Bronchial epithelial cell (primary cell): Measurements from ENCODE around the gene ADAMTS14. TPM values are rescaled to one million over a fixed set of nuclear protein-coding genes. Genes with fewer than 3 reads are reported as not detected.

Experiments used
- DNase-seq: peaks from one replicate; pipeline ENCODE4 v3.0.0-alpha.2; 2010; ENCODE audit warnings: low read depth
- FAIRE-seq: peaks from 2 replicates; lab custom pipeline; 2011; peaks lifted over from hg19 to GRCh38; lab: Jason Lieb, UNC
- H3K27me3 ChIP-seq: 2 replicates; pipeline ENCODE4 v1.5.1; 2011; ENCODE audit warnings: low read length; ENCODE audit not compliant: control insufficient read depth, insufficient read depth
- H3K36me3 ChIP-seq: 2 replicates; pipeline ENCODE4 v1.5.1; 2011; ENCODE audit warnings: low read length; ENCODE audit not compliant: control insufficient read depth, insufficient read depth
- H3K4me3 ChIP-seq: 2 replicates; pipeline ENCODE4 v1.5.1; 2011; ENCODE audit warnings: mild to moderate bottlenecking, low read depth, low read length, control low read depth
- total RNA-seq: library from RNA; depleted of rRNA; stranded (reverse); fragments of >200 nt; gene quantifications from 2 replicates; pipeline ENCODE4 v1.2.1, GENCODE V29; 2014
- TF ChIP-seq, protein P1 (sequence below): IDR thresholded peaks from 2 replicates; pipeline ENCODE4 v1.5.1; 2011; ENCODE audit warnings: mild to moderate bottlenecking, moderate library complexity, low read length, control low read depth, inconsistent platforms; ENCODE audit not compliant: insufficient read depth, severe bottlenecking

ADAMTS14 gene
- total RNA-seq, 1 donor from 2014 or later, result 0.26 TPM

DNA sequence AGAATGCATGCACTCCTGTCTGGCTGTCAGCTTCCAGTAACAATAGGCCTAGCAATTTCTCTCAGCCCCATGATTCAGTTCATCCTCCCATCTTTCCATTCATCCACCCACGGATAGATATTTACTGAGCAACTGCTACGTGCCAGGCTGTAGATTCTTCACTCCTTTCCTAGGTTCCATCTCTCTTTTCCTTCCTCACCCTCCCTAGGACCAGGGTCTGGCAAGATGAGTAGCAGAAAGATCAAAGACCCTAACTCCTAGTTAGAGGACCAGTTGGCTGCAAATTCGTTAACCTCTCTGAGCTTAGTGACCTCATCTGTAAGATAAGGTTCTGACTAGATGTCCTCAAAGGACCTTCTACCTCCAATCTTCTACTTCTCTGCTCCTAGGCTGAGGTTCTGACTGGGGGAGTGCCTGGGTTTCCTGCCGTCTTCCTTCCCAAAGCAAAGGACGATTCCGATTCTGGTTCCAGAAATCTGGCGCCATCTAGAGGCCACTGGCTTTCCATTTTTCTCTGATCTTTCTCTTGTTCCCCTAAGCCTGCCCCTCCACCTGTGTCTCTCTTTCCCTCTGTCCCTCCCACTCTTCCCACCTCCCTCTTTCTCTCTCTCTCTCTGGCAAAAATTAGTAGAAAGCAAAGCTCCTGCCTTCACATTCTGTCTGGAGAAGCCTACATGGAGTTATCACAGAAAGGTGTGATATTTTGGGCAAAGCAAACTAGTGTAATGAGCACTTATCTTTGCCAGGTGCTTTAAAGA, 86.6 kb downstream of the ADAMTS14 start:
- Histone ChIP-seq H3K4me3 (no peak overlapping the region), H3K36me3 (no peaks in the 10 kb centered on the region), H3K27me3 (peaks cover 5% of the 10 kb centered on the region)
- TF ChIP-seq, protein P1, sequence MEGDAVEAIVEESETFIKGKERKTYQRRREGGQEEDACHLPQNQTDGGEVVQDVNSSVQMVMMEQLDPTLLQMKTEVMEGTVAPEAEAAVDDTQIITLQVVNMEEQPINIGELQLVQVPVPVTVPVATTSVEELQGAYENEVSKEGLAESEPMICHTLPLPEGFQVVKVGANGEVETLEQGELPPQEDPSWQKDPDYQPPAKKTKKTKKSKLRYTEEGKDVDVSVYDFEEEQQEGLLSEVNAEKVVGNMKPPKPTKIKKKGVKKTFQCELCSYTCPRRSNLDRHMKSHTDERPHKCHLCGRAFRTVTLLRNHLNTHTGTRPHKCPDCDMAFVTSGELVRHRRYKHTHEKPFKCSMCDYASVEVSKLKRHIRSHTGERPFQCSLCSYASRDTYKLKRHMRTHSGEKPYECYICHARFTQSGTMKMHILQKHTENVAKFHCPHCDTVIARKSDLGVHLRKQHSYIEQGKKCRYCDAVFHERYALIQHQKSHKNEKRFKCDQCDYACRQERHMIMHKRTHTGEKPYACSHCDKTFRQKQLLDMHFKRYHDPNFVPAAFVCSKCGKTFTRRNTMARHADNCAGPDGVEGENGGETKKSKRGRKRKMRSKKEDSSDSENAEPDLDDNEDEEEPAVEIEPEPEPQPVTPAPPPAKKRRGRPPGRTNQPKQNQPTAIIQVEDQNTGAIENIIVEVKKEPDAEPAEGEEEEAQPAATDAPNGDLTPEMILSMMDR, result peak; percentile 86
- FAIRE-seq, result peak; percentile 81
- DNase-seq, result peak; percentile 54

DNA sequence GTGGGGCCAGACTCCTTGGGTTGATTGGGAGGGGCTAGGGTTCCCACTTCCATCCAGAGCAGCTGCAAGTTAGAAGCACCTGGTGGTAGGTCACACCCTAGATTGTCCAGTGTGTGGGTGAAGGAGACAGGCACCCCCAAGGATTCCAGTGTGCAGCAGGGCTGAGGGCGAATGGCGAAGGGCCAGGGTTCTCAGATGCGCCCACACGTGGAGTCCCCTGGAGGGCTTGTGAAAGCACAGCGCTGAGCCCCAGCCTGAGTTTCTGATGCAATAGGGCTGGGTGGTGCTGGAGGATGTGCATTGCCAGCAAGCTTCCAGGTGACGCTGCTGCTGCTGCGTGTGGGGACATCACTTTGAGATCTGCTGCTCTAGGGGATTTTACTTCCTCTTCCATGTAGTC, 87.5 kb downstream of the ADAMTS14 start:
- DNase-seq (no peak), FAIRE-seq (no peak)
- Histone ChIP-seq H3K4me3 (no peak overlapping the region), H3K27me3 (peaks cover 5% of the 10 kb centered on the region), H3K36me3 (no peaks in the 10 kb centered on the region)
- TF ChIP-seq, protein P1, result no peak

DNA sequence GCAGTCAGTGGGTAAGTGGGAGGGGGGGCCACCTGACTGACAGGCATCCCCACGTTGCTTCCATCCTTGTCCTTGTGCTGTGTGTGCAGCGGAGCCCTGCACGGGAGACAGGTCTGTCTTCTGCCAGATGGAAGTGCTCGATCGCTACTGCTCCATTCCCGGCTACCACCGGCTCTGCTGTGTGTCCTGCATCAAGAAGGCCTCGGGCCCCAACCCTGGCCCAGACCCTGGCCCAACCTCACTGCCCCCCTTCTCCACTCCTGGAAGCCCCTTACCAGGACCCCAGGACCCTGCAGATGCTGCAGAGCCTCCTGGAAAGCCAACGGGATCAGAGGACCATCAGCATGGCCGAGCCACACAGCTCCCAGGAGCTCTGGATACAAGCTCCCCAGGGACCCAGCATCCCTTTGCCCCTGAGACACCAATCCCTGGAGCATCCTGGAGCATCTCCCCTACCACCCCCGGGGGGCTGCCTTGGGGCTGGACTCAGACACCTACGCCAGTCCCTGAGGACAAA, 88.0 kb downstream of the ADAMTS14 start:
- FAIRE-seq (no peak), DNase-seq (no peak)
- TF ChIP-seq, protein P1, result no peak
- no peaks in the 10 kb centered on the region for H3K36me3 ChIP-seq
- H3K27me3 ChIP-seq, result peaks cover 4% of the 10 kb centered on the region
- no peak overlapping the region for H3K4me3 ChIP-seq

DNA sequence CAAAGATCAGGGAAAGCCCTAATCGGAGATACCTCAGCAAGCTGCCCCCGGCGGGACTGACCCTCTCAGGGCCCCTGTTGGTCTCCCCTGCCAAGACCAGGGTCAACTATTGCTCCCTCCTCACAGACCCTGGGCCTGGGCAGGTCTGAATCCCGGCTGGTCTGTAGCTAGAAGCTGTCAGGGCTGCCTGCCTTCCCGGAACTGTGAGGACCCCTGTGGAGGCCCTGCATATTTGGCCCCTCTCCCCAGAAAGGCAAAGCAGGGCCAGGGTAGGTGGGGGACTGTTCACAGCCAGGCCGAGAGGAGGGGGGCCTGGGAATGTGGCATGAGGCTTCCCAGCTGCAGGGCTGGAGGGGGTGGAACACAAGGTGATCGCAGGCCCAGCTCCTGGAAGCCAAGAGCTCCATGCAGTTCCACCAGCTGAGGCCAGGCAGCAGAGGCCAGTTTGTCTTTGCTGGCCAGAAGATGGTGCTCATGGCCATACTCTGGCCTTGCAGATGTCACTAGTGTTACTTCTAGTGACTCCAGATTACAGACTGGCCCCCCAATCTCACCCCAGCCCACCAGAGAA, 88.8 kb downstream of the ADAMTS14 start:
- no peak overlapping the region for H3K4me3 ChIP-seq
- DNase-seq, result no peak
- peaks cover 3% of the 10 kb centered on the region for H3K27me3 ChIP-seq
- TF ChIP-seq, protein P1, result peak; percentile 34
- no peaks in the 10 kb centered on the region for H3K36me3 ChIP-seq
- no peak for FAIRE-seq

DNA sequence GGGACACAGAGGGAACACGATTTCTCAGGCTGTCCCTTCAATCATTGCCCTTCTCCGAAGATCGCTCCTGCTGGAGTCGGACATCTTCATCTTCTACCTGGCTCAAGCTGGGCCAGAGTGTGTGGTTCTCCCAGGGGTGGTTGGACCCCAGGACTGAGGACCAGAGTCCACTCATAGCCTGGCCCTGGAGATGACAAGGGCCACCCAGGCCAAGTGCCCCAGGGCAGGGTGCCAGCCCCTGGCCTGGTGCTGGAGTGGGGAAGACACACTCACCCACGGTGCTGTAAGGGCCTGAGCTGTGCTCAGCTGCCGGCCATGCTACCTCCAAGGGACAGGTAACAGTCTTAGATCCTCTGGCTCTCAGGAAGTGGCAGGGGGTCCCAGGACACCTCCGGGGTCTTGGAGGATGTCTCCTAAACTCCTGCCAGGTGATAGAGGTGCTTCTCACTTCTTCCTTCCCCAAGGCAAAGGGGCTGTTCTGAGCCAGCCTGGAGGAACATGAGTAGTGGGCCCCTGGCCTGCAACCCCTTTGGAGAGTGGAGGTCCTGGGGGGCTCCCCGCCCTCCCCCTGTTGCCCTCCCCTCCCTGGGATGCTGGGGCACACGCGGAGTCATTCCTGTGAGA, 89.5 kb downstream of the ADAMTS14 start:
- Histone ChIP-seq H3K36me3 (no peaks in the 10 kb centered on the region), H3K4me3 (no peak overlapping the region), H3K27me3 (peaks cover 1% of the 10 kb centered on the region)
- DNase-seq (no peak), FAIRE-seq (no peak)
- TF ChIP-seq, protein P1, result no peak
